ENCODE results near the gene ZNF213. TPM values are rescaled to one million over a fixed set of nuclear protein-coding genes. Genes with fewer than 3 reads are reported as not detected.

Gene ZNF213
- total RNA-seq, 1 experiment from 2014 or later = 12.3 TPM

GRCh38 chr16:3143598-3144320, 8.9 kb downstream of the ZNF213 start:
- ChIA-PET CTCF (interaction anchor here (0.5 kb wide), 2 partner anchors 15 to 623 kb away, joined by 3 to 4 read pairs; no protein-coding TSS in a partner anchor), POLR2A (interaction anchor here (0.6 kb wide), 1 partner anchor 17 kb away, joined by 11 read pairs; no protein-coding TSS in a partner anchor)
- BruUV-seq (replicated peaks) = no TSS peak
- ATAC-seq = no peak; the same call in 1 of the 2 replicates
- in situ Hi-C loops (cut with HindIII; ENCODE audit: low pct_unique_long_range_greater_than_20kb, low sequenced_read_pairs) (no loop called here), intact Hi-C loops (cut with micrococcal nuclease; ENCODE audit: unreplicated experiment) (no loop called here)
- no peaks in the 10 kb centered on the region for H3K36me3 ChIP-seq (ENCODE audit: control insufficient read depth, insufficient read depth, low read length)
- H3K9me3 ChIP-seq (ENCODE audit: control insufficient read depth, insufficient read depth, low read depth, low read length) = no peaks in the 10 kb centered on the region
- DNase-seq (ENCODE audit: low read depth, low spot score) = no peak
- no peak overlapping the region for H3K27ac ChIP-seq (ENCODE audit: low read length)
- no peaks in the 10 kb centered on the region for H3K27me3 ChIP-seq (ENCODE audit: control insufficient read depth, insufficient read depth, low read length)
- H3K4me3 ChIP-seq (ENCODE audit: low read depth in 2 of 2, low read length in 2 of 2) = no peak overlapping the region
- no peaks in the 10 kb centered on the region for H3K4me1 ChIP-seq (ENCODE audit: control insufficient read depth, insufficient read depth, low read length)
- TF ChIP-seq TCF7L2 (IDR thresholded peaks at IDR 0.05; ENCODE audit: low read depth, low read length) (no peak), CTCF (IDR thresholded peaks at IDR 0.05) (no peak), REST (IDR thresholded peaks at IDR 0.05; ENCODE audit: insufficient read depth in 1 of 2, low read depth in 2 of 2, low read length in 1 of 2) (no peak), SIN3A (IDR thresholded peaks at IDR 0.05; ENCODE audit: borderline replicate concordance, insufficient read depth, low read depth, low read length) (no peak), POLR2AphosphoS5 (IDR thresholded peaks at IDR 0.05; ENCODE audit: low read depth, low read length) (no peak)

- no peak for DNase-seq (ENCODE audit: low read depth, low spot score)
- ChIA-PET POLR2A (interaction anchor here (0.6 kb wide), 1 partner anchor 69 kb away, joined by 3 read pairs; no protein-coding TSS in a partner anchor), CTCF (interaction anchor here (0.5 kb wide), 1 partner anchor 624 kb away, joined by 3 read pairs; no protein-coding TSS in a partner anchor)
- Histone ChIP-seq H3K9me3 (ENCODE audit: control insufficient read depth, insufficient read depth, low read depth, low read length) (no peaks in the 10 kb centered on the region), H3K27me3 (ENCODE audit: control insufficient read depth, insufficient read depth, low read length) (no peaks in the 10 kb centered on the region), H3K4me3 (ENCODE audit: low read depth in 2 of 2, low read length in 2 of 2) (no peak overlapping the region), H3K4me1 (ENCODE audit: control insufficient read depth, insufficient read depth, low read length) (peaks cover 4% of the 10 kb centered on the region; the same call in 1 of the 2 replicates), H3K27ac (ENCODE audit: low read length) (no peak overlapping the region), H3K36me3 (ENCODE audit: control insufficient read depth, insufficient read depth, low read length) (no peaks in the 10 kb centered on the region)
- intact Hi-C loops (cut with micrococcal nuclease; ENCODE audit: unreplicated experiment) (no loop called here), in situ Hi-C loops (cut with HindIII; ENCODE audit: low pct_unique_long_range_greater_than_20kb, low sequenced_read_pairs) (no loop called here)
- ATAC-seq = no peak
- no TSS peak for BruUV-seq (replicated peaks)
- TF ChIP-seq REST (IDR thresholded peaks at IDR 0.05; ENCODE audit: insufficient read depth in 1 of 2, low read depth in 2 of 2, low read length in 1 of 2) (no peak), POLR2AphosphoS5 (IDR thresholded peaks at IDR 0.05; ENCODE audit: low read depth, low read length) (no peak), TCF7L2 (IDR thresholded peaks at IDR 0.05; ENCODE audit: low read depth, low read length) (no peak)
These were observed 9.6 kb downstream of the ZNF213 start for GRCh38 chr16:3144321-3144983.

Data from Panc1 (cell line).